Kidney capillary endothelial cell (primary cell): ENCODE measurements around the gene HDAC4.
A peak's percentile ranks its signal among the peaks of the same experiment; 100 is the strongest.

Experiments used
- DNase-seq: peaks from one replicate; pipeline ENCODE4 v3.0.0-alpha.2; 2018; ENCODE audit warnings: low spot score

Gene HDAC4

GRCh38 chr2:239252801-239253200 lies 148.0 kb downstream of the HDAC4 start:
- DNase-seq = peak; percentile 67

- no peak for DNase-seq
Measured at GRCh38 chr2:239252393-239252792, 148.4 kb downstream of the HDAC4 start.

DNA sequence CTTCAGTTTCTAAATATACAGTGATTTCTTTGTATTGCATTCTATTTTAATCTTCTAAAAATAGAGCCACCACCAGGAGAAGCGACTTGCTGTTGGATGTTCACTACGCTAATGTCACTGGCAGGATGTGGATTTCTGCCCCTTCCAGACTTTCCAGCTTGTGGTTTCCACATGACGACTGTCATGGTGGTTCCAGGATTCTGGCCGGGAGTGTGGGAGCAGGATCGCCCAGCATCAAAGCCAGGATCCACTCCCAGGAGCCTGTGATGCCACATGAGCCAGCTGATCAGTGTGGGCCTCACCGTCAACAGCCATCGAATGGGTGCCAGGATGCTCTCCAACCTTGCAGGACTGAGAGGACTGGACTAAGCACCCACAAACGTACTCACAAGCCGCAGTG lies 148.8 kb downstream of the HDAC4 start:
- DNase-seq = no peak

DNA sequence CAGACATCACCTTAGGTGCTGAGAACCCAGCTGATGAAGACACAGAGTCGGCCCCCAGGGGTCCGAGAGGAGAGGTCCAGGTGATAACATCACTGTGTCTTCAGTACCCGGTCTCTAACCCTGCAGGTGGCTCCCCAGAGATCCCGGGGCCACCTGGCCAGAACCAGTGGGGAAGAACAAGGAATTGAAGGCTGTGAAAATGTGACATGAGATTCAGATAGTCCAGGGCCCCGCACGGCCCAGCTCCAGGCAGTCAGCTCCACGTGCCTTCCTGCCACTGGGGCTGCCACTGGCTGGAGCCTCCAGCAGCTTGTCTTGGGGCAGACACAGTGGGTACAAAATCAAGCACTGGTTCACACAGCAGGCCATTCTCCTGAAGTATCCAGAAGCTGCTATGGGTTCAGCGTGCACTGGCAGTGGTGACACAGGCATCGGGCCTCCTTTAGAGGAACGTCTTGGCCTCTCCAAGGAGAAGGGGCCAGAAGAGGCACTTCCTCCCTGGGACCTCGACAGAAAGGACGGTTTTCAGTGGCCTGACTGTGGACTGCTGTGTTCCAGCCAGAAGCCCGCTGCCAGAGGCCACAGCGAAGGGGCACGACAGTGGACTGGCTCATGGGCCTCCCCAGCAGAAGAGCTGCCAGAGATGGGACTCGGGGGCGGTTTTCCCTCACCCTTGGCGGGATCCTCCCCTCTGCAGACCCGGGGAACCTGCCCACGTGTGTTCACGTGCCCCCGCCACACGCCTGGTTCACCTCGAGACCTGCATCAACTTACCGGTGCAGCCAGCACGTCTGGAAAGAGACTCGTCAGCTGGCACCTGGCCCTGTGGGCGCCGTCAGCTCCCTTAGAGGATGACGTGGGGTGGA lies 150.4 kb downstream of the HDAC4 start:
- DNase-seq = no peak

DNA sequence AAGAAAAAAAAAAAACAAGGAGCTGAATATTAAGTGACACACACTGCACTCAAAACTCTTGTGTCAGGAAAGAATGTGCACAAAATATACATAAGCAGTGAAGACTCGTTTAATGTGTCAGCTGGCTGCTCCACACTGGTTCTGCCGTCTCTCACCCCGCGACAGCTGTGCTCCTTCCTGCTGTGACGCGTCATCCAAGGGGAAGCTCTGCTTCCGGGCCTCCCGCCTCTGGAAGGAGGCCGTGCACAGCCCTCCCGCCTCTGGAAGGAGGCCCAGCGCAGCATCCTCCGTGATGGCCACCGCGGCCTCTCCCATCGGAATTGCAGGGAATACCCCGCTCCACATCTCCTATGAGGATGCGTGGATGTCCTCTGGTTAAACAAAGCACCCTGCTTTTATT lies 151.0 kb downstream of the HDAC4 start:
- DNase-seq = peak; percentile 88

- DNase-seq = no peak
Measured at GRCh38 chr2:239249048-239249447, 151.8 kb downstream of the HDAC4 start.

- DNase-seq = no peak
Measured at GRCh38 chr2:239247401-239248245, 153.2 kb downstream of the HDAC4 start.

- DNase-seq = no peak
Measured at GRCh38 chr2:239246723-239247122, 154.1 kb downstream of the HDAC4 start.

DNA sequence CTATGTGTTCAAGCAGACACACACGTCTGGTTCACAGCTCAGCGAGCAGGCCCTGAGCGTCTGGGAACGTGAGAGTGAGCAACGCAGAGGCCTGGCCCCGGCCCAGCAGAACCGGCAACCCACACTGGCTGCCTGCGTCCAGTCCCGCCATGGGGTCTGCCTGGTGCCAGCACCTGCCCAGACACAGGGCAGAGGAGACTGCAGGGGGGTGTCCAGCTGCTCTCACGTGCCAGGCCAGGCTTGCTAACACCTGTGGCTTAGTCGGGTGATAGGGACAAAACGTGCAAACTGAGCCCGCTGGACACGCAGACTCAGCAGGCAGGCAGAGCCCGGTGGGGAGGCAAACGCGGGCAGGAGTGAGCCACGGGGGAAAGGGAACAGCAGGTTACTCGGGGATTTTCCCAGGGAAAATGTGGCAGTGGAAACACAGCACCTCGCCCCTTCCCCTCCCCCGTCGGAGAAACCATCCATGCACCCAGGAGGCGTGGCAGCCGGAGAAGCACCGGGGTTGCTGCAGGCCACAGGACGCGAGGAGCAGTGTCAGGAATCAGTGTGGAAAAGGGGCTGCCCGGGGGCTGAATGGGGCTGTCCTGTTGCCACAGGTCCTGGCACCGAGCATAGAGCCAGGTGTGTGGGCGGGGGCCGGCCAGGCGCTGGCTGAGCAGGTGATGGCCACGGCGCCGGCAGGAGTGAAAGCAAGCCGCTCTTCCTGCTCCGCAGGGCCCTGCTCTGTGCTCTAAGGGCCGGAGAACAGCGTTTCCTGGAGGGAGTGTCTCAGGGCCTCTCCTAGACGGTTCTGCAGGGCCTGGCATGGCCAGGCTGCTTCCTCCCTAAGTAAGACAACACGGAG lies 154.7 kb downstream of the HDAC4 start:
- DNase-seq = peak; percentile 39

- no peak for DNase-seq
Measured at GRCh38 chr2:239245107-239245506, 155.7 kb downstream of the HDAC4 start.

DNA sequence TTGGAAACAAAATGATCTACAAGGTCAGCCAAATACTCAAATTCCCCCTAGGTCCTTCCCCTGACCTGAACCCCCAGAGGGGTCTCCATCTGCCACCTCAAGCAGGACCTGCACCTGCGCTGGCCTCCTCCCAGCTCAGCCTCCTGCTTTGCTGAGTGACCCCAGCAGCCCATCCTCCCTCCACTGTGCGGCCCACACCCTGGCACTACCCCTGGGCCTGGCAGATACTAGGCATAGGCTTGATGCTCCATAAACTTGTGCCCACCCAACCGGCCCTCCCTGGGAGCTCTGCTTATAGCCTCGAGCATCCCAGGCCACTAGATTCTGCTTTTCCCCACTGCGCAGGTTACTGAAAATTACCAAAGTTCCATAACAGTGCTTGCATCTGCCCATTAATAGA lies 156.2 kb downstream of the HDAC4 start:
- DNase-seq = no peak

- no peak for DNase-seq
Measured at GRCh38 chr2:239241431-239241960, 159.3 kb downstream of the HDAC4 start.

- DNase-seq = no peak
Measured at GRCh38 chr2:239240414-239240881, 160.4 kb downstream of the HDAC4 start.

- no peak for DNase-seq
Measured at GRCh38 chr2:239239607-239240413, 161.0 kb downstream of the HDAC4 start.

DNA sequence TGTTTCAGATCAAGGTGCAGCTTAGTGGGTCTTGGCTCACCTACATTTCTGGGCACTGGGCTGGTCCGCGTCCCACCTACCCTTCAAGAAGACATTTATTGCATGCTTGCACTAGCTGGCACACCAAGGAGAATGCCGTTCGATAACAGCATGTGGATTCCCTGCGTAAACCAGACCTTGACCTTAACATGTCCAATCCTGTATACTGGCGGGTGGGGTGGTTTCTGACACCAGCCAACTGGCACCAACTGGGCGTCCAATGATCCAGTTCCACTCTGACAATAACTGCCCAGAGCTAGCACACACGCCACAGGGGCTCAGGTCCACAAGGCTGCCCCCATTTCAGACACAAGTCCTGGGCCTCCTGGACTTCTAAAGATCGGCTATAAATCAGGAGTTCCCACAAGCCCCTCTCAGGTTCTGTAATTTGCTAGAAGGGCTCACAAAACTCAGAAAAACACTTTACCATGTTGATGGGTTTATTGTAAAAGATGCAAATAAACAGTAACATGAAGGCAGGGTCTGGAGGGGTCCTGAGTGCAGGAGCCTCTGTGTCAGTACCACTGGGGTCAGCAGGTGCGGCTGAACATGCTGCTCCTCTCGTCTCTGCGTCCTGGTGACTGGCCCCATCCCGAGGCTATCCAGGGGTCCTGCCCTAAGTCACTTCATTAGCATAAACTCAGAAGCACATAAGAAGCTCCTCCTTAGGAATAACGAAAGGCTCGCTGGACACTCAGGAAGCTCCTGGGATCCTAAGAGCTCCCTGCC lies 161.8 kb downstream of the HDAC4 start:
- DNase-seq = no peak

DNA sequence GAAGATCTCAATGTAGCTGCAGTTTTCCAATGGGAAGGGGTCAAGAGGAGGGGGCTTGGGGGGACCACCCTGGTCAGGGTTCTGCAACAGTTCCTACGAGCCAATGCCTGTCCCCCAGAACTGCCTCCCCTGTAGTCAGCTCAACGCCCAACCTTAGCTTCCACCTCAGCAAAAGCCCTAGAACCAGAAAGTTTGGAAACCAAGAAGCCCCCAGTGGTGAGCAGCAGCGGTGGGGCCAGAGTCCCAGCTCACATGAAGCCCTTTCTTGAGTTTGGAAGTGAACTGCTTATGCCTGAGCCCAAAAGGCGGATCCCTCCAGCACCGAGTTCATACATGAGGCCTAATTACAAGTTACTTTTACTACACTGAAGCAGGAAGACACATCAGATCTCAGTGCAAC lies 162.4 kb downstream of the HDAC4 start:
- DNase-seq = no peak

DNA sequence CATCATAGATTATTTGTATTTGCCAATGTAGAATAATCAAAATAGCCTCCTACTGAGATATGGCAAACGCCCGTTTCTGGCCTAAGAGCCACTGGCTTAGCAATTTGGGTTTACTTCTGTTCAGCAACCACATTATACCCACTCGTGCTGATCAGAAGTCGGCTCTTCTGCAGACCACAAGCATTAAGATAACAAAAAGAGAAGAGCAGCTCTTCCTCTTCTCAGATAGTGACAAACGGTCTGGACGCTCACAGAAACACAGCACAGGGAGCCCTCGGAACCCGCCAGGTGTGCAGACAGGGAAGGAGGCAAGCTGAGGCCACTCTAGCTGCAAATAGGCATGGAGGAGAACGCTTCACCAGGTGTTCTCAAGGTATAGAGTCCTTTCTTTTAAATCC lies 164.0 kb downstream of the HDAC4 start:
- no peak for DNase-seq

- no peak for DNase-seq
Measured at GRCh38 chr2:239236043-239236807, 164.6 kb downstream of the HDAC4 start.

DNA sequence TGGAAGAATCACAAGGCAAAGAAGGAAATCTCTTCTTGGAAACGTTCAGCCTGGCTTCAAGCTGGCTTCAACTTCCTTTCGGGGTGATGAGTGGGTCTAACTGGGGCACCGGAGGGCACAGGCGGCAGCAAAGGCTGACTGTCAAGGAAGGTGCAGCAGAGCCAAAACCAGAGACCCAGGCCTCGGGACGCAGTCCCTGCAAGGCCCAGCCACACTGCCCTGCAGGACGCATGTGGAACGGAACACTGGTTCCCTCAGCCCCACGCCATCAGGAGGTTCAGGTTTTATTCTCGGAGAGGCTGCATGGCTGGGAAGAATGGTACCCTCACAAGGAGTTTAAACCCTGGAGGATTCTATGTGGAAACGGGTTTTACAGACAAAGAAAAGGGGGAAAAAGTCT lies 165.5 kb downstream of the HDAC4 start:
- no peak for DNase-seq
